ENCODE results near the gene VPS26B. TPM values are rescaled to one million over a fixed set of nuclear protein-coding genes. Genes with fewer than 3 reads are reported as not detected.
"Not testable (repeated sequence)": the region's sequence is repeated elsewhere in the genome, so short reads cannot be mapped to it uniquely, and the experiment has no call there.

Gene VPS26B
- total and polyA plus RNA-seq, 2 experiments from 2014 or later = 28.2 to 37.3 TPM

DNA sequence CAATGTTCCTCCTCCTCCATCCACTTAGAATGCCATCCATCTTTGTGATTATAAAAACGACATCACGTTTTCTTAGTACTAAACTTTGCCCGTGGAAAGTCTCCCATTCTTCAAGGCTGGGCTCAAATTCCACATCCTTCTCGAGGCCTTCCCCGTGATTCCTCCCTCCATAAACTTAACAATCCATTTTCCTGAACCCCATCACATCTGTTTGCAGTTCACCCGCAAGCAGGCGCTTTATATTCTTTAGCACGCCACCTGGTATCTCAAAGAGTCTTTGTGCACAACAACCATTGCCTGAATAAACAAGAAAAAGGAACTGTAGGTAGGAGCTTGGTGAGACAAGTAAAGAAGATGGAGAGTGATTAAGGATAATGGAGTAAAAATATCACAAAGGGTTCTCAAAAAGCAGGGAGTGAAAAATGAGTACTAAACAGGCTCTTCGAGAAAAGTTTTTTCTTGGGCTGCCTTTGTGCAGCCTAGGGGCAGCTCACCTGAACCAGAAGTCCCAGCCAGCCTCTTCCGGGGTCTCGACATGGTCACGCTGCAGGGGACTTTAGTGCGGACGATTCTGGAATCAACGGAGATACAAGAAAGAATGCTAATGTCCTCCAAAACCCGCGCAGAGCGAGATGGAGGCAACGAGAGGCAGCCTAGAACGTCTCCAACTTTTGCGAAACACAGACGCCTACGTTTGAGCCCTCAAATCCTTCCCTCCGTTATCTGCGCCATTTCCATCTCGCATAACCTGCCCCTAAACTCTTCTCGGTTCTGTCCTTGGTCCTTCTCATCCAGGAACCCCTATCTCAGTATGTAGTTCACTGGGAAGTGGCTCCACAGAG, 28.1 kb downstream of the VPS26B start:
- TF ChIP-seq EZH2 (IDR thresholded peaks at IDR 0.05; ENCODE audit: borderline replicate concordance) = no peak
- Histone ChIP-seq H3K36me3 (replicated peaks; ENCODE audit: insufficient read depth, low read depth) (no peaks in the 10 kb centered on the region), H3K9me3 (ENCODE audit: low read depth) (no peaks in the 10 kb centered on the region), H3K4me3 (peak overlapping the region; percentile 85), H3K4me1 (ENCODE audit: insufficient read depth) (peaks cover 4% of the 10 kb centered on the region), H3K27ac (peak overlapping the region; percentile 73), H4K20me1 (ENCODE audit: insufficient read depth, poor library complexity, severe bottlenecking) (no peaks in the 10 kb centered on the region), H3K27me3 (no peaks in the 10 kb centered on the region), H3K79me2 (peaks cover 29% of the 10 kb centered on the region), H3K4me2 (peak overlapping the region; percentile 82), H2AFZ (peak overlapping the region; percentile 95), H3K9me2 (replicated peaks; ENCODE audit: insufficient read depth) (no peaks in the 10 kb centered on the region)
- 9% methylated on average over 27 of the region's 27 CpGs for WGBS (ENCODE audit: low lambda C conversion rate, missing lambda C conversion rate)
- DNase-seq (ENCODE audit: low spot score) = peak; percentile 45

DNA sequence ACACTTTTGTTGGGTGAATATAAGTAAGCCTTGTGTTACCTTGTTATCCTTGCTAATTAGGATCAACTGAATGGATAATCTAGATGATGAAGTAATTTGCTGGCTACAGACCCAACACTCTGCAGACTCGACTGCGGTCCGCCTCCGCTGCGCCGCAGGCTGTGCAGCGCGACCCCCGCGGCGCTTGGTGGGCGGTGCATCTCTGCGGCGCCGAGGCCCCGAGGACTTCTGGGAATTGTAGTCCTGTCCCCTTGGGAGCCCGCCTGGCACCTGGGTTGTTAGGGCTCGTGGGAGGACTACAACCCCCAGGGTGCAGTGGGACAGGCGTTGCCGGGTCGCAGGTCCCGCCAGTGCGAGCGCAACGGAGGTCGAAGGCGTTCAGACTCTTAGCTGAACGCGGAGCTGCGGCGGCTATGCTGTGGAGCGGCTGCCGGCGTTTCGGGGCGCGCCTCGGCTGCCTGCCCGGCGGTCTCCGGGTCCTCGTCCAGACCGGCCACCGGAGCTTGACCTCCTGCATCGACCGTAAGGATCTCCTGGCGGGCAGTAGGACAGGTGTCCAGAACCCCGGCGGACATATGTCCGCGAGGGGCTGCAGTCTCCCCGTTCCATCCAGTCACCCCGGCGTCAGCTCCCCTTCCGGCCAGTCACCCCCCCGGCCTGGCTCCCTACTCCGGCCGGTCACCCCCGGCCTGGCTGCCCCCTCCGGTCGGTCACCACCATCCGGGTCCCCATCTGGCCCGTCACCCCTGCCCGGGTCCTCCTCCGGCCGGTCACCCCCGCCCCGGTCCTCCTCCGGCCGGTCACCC, 28.9 kb downstream of the VPS26B start, which contains the start of the genes ACAD8 and THYN1:
ACAD8 (plus strand) TSS at position 381 of the 806 bp plus-strand sequence; CDS start at position 414, 33 bp downstream.
THYN1 (minus strand) TSS at position 165 of the 806 bp plus-strand sequence. CDS start 470 bp downstream, outside the sequence.
- Histone ChIP-seq H3K4me2 (peak within 1 kb of the TSS; percentile 92), H3K9me2 (replicated peaks; ENCODE audit: insufficient read depth) (no peaks in the 10 kb centered on the region), H3K36me3 (replicated peaks; ENCODE audit: insufficient read depth, low read depth) (no peaks in the 10 kb centered on the region), H3K4me3 (peak within 1 kb of the TSS; percentile 85), H3K9me3 (ENCODE audit: low read depth) (no peaks in the 10 kb centered on the region), H3K27me3 (no peaks in the 10 kb centered on the region), H3K4me1 (ENCODE audit: insufficient read depth) (peaks cover 4% of the 10 kb centered on the region), H3K79me2 (peaks cover 29% of the 10 kb centered on the region), H3K27ac (peak within 1 kb of the TSS; percentile 73), H2AFZ (peak within 1 kb of the TSS; percentile 95), H4K20me1 (ENCODE audit: insufficient read depth, poor library complexity, severe bottlenecking) (no peaks in the 10 kb centered on the region)
- TF ChIP-seq EZH2 (IDR thresholded peaks at IDR 0.05; ENCODE audit: borderline replicate concordance) (no peak), EZH2phosphoT487 (IDR thresholded peaks at IDR 0.05; ENCODE audit: low read depth, severe bottlenecking, unreplicated experiment) (no peak)
- DNase-seq (ENCODE audit: low spot score) = peak; percentile 97
- 1% methylated on average over 66 of the region's 70 CpGs for WGBS (ENCODE audit: low lambda C conversion rate, missing lambda C conversion rate)

DNA sequence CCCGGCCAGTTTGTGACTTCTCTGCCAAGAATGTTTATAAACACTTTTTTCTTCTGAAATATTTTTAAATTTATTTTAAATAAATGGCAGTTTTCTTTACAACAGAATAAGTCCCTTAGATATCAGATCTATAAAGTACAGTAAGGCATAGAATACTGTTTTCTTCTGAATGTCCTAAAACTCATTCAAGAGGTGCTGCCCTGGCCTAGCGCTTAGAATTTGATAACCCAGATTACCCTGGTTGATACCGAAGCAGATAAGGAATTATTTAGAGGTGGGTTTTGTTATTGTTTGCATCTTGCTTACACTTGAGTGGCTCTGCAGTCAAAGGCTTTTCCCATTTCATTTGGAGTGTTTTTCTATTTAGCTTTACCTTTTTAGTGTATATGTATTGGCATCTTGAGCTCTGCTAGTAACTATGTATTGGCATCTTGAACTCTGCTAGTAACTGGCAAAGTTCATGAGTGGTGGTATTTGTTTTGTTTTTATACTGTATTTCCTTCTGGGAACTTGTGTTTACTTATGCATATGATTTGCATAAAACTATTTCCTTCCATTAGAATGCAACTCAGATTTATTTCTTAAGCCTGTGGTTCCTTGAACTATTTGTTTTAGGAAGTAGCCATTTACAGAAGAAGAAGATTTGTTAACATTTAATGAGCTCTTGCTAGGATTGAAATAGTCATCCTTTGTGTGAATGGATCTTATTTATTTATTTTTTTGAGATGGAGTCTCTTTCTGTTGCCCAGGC, 30.1 kb downstream of the VPS26B start:
- Histone ChIP-seq H3K36me3 (replicated peaks; ENCODE audit: insufficient read depth, low read depth) (no peaks in the 10 kb centered on the region), H3K79me2 (peaks cover 29% of the 10 kb centered on the region), H4K20me1 (ENCODE audit: insufficient read depth, poor library complexity, severe bottlenecking) (no peaks in the 10 kb centered on the region), H3K27me3 (no peaks in the 10 kb centered on the region), H3K4me2 (peak overlapping the region; percentile 92), H3K4me3 (no peak overlapping the region), H3K9me3 (ENCODE audit: low read depth) (no peaks in the 10 kb centered on the region), H3K27ac (no peak overlapping the region), H2AFZ (no peak overlapping the region), H3K9me2 (replicated peaks; ENCODE audit: insufficient read depth) (no peaks in the 10 kb centered on the region), H3K4me1 (ENCODE audit: insufficient read depth) (peaks cover 4% of the 10 kb centered on the region)
- no peak for DNase-seq (ENCODE audit: low spot score)
- WGBS (ENCODE audit: low lambda C conversion rate, missing lambda C conversion rate) = 65% methylated on average over 3 of the region's 3 CpGs
- TF ChIP-seq EZH2 (IDR thresholded peaks at IDR 0.05; ENCODE audit: borderline replicate concordance) = no peak
- TF ChIP-seq EZH2phosphoT487 (IDR thresholded peaks at IDR 0.05; ENCODE audit: low read depth, severe bottlenecking, unreplicated experiment) = no peak
- TF ChIP-seq, protein P1, sequence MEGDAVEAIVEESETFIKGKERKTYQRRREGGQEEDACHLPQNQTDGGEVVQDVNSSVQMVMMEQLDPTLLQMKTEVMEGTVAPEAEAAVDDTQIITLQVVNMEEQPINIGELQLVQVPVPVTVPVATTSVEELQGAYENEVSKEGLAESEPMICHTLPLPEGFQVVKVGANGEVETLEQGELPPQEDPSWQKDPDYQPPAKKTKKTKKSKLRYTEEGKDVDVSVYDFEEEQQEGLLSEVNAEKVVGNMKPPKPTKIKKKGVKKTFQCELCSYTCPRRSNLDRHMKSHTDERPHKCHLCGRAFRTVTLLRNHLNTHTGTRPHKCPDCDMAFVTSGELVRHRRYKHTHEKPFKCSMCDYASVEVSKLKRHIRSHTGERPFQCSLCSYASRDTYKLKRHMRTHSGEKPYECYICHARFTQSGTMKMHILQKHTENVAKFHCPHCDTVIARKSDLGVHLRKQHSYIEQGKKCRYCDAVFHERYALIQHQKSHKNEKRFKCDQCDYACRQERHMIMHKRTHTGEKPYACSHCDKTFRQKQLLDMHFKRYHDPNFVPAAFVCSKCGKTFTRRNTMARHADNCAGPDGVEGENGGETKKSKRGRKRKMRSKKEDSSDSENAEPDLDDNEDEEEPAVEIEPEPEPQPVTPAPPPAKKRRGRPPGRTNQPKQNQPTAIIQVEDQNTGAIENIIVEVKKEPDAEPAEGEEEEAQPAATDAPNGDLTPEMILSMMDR (IDR thresholded peaks at IDR 0.05; ENCODE audit: poor library complexity) = no peak

DNA sequence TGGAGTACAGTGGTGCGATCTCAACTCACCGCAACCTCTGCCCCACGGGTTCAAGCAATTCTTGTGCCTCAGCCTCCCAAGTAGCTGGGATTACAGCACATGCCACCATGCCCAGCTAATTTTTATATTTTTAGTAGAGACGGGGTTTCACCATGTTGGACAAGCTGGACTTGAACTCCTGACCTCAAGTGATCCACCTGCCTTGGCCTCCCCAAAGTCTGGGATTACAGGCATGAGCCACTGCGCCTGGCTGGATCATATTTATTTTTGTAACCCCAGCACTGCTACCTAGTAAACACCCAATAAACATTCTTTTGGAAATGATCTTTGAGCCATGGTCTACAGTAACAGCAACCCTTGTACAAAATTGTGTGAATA, 30.7 kb downstream of the VPS26B start:
- WGBS (ENCODE audit: low lambda C conversion rate, missing lambda C conversion rate) = 94% methylated on average over 5 of the region's 5 CpGs
- not testable (repeated sequence) for H3K4me1 ChIP-seq (ENCODE audit: insufficient read depth); H3K36me3 ChIP-seq (replicated peaks; ENCODE audit: insufficient read depth, low read depth); H3K27me3 ChIP-seq; H3K27ac ChIP-seq; H3K9me2 ChIP-seq (replicated peaks; ENCODE audit: insufficient read depth); DNase-seq (ENCODE audit: low spot score); H3K9me3 ChIP-seq (ENCODE audit: low read depth); H4K20me1 ChIP-seq (ENCODE audit: insufficient read depth, poor library complexity, severe bottlenecking); H2AFZ ChIP-seq; H3K4me3 ChIP-seq; H3K4me2 ChIP-seq
- H3K79me2 ChIP-seq = peaks cover 29% of the 10 kb centered on the region
